GM12878 (cell line): ENCODE measurements around the gene MACROD2.

Experiments
- HDAC2 ChIP-seq: fragments of 200-600 bp; sonication (generic); IDR thresholded peaks from 2 replicates; pipeline ENCODE4 v1.6.1; 2017
- POLR2A ChIP-seq: IDR thresholded peaks from 2 replicates; pipeline ENCODE4 v1.6.1; 2011; ENCODE audit warnings: low read depth, mild to moderate bottlenecking, low read length
- RB1 ChIP-seq: fragments of 450-650 bp; formaldehyde crosslinking; IDR thresholded peaks from 2 replicates; pipeline ENCODE4 v1.6.1; 2017; ENCODE audit warnings: mild to moderate bottlenecking, borderline replicate concordance
- REST ChIP-seq: IDR thresholded peaks from 2 replicates; pipeline ENCODE4 v1.6.1; 2012; ENCODE audit warnings: mild to moderate bottlenecking, low read depth, low read length
- ZNF592 ChIP-seq: fragments of 450-650 bp; IDR thresholded peaks from 2 replicates; pipeline ENCODE4 v1.6.1; 2017; ENCODE audit warnings: mild to moderate bottlenecking, moderate library complexity
- TF ChIP-seq, protein P1 (sequence below), 3 experiments: IDR thresholded peaks in 2 of 3; conservative IDR thresholded peaks in 1 of 3; 2 replicates each; pipeline ENCODE4 v1.5.1; 2011; ENCODE audit warnings: low read depth in 3 of 3, low read length in 3 of 3, mild to moderate bottlenecking in 3 of 3, control low read depth in 2 of 3, moderate library complexity in 2 of 3, inconsistent platforms in 1 of 3, mixed read lengths in 1 of 3; ENCODE audit not compliant: control insufficient read depth in 2 of 3, insufficient read depth in 1 of 3; ENCODE audit errors: extremely low read depth in 1 of 3
- TF ChIP-seq, protein P2 (sequence below): IDR thresholded peaks from 2 replicates; pipeline ENCODE4 v1.6.1; 2011; ENCODE audit warnings: low read depth, mild to moderate bottlenecking, low read length, moderate library complexity, borderline replicate concordance; ENCODE audit errors: extremely low read depth

DNA sequence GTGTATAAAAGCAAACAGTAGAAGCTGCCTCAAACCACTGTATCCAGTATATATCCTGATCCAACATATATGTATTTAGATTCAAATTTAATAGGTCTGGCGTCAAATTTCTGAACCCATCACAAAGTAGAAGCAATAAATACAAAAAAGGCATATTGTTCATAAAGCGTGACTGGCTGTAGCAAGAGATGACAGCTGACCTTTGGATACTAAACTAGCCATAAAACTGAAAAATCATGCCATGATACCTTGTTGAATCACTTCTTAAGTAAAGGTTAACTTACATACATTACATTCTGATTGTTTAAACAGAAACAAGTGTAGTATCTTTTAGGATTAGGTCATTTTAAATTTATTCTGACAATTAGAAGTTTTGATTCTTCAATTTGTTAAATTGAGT, 714.1 kb downstream of the MACROD2 start:
- no peak for TF ChIP-seq HDAC2
- TF ChIP-seq, protein P1, sequence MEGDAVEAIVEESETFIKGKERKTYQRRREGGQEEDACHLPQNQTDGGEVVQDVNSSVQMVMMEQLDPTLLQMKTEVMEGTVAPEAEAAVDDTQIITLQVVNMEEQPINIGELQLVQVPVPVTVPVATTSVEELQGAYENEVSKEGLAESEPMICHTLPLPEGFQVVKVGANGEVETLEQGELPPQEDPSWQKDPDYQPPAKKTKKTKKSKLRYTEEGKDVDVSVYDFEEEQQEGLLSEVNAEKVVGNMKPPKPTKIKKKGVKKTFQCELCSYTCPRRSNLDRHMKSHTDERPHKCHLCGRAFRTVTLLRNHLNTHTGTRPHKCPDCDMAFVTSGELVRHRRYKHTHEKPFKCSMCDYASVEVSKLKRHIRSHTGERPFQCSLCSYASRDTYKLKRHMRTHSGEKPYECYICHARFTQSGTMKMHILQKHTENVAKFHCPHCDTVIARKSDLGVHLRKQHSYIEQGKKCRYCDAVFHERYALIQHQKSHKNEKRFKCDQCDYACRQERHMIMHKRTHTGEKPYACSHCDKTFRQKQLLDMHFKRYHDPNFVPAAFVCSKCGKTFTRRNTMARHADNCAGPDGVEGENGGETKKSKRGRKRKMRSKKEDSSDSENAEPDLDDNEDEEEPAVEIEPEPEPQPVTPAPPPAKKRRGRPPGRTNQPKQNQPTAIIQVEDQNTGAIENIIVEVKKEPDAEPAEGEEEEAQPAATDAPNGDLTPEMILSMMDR (IDR thresholded peaks at IDR 0.05 in 2 of 3, conservative IDR thresholded peaks at IDR 0.05 in 1 of 3; ENCODE audit: control insufficient read depth in 2 of 3, extremely low read depth in 1 of 3, insufficient read depth in 1 of 3, low read depth in 3 of 3, low read length in 3 of 3), result no peak
- TF ChIP-seq, protein P2, sequence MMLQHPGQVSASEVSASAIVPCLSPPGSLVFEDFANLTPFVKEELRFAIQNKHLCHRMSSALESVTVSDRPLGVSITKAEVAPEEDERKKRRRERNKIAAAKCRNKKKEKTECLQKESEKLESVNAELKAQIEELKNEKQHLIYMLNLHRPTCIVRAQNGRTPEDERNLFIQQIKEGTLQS, result no peak
- no peak for TF ChIP-seq POLR2A
- TF ChIP-seq ZNF592, result no peak
- no peak for TF ChIP-seq REST
- TF ChIP-seq RB1, result no peak
